Small intestine (tissue), 7 donors: Measurements from ENCODE around the gene ARL17A. TPM values are rescaled to one million over a fixed set of nuclear protein-coding genes. Genes with fewer than 3 reads are reported as not detected.
"Not testable (repeated sequence)": the region's sequence is repeated elsewhere in the genome, so short reads cannot be mapped to it uniquely, and the experiment has no call there.

ENCODE experiments used
- DNase-seq, 2 donors: peaks; one replicate each; pipeline versions ENCODE4 v3.0.0 to v3.0.0-alpha.2; 2013
- FAIRE-seq: peaks from 2 replicates; lab custom pipeline; 2012; peaks lifted over from hg19 to GRCh38; lab: Jason Lieb, UNC
- H3K27ac ChIP-seq, 3 donors: one replicate each; pipeline ENCODE4 v1.5.1; 2013; ENCODE audit warnings: low read length in 2 of 3, mild to moderate bottlenecking in 2 of 3, control low read depth in 1 of 3, inconsistent platforms in 1 of 3, low read depth in 1 of 3, moderate library complexity in 1 of 3
- H3K27me3 ChIP-seq, 3 donors: one replicate each; pipeline ENCODE4 v1.6.1; 2013; ENCODE audit warnings: low read length in 3 of 3, inconsistent platforms in 1 of 3; ENCODE audit not compliant: control insufficient read depth in 3 of 3, insufficient read depth in 3 of 3
- H3K36me3 ChIP-seq, 3 donors: one replicate each; pipeline ENCODE4 v1.6.1; 2013; ENCODE audit warnings: low read length in 3 of 3, inconsistent platforms in 1 of 3, low read depth in 1 of 3, mild to moderate bottlenecking in 1 of 3, moderate library complexity in 1 of 3; ENCODE audit not compliant: control insufficient read depth in 3 of 3, insufficient read depth in 2 of 3
- H3K4me1 ChIP-seq, 3 donors: one replicate each; pipeline ENCODE4 v1.6.1; 2013; ENCODE audit warnings: low read length in 2 of 3, inconsistent platforms in 1 of 3, low read depth in 1 of 3, mild to moderate bottlenecking in 1 of 3, moderate library complexity in 1 of 3; ENCODE audit not compliant: control insufficient read depth in 3 of 3, insufficient read depth in 2 of 3
- H3K4me3 ChIP-seq, 3 donors: one replicate each; pipeline ENCODE4 v1.5.1; 2013; ENCODE audit warnings: low read length in 3 of 3, control low read depth in 1 of 3, inconsistent platforms in 1 of 3, low read depth in 1 of 3, mild to moderate bottlenecking in 1 of 3, moderate library complexity in 1 of 3
- H3K9me3 ChIP-seq, 2 donors: one replicate each; pipeline ENCODE4 v1.6.1; 2013; ENCODE audit warnings: low read depth in 1 of 2, low read length in 1 of 2; ENCODE audit not compliant: control insufficient read depth in 2 of 2, insufficient read depth in 1 of 2
- WGBS, 3 donors: extraction: QIAGEN DNeasy Blood & Tissue Kit; methylation state at CpG; one replicate each; pipeline ENCODE4 v1.1.7; 2013; 5-methylcytosine and 5-hydroxymethylcytosine counted together
- polyA plus RNA-seq, 4 donors: library from polyadenylated mRNA; stranded (reverse) in 3 of 4; unstranded in 1 of 4; fragments of 200-250 nt in 3 of 4; fragments of 120-200 nt in 1 of 4; gene quantifications; one replicate each; pipeline versions ENCODE4 v1.2.1 to v1.2.3, GENCODE V29; 2013
- donor health status: healthy with polysubstance abuse.
- donor health status: control.
- donor health status: control.
- donor health status: Bipolar disorder and iron deficiency.
- donor health status: healthy.

Gene ARL17A
- polyA plus RNA-seq, 4 donors: 0.27 to 23.3 (median 1.9) TPM

- DNase-seq, H3K36me3 ChIP-seq, FAIRE-seq, H3K4me1 ChIP-seq, H3K27me3 ChIP-seq, H3K9me3 ChIP-seq: not testable (repeated sequence)
- WGBS, 3 donors: 10 to 26% (median 12%) methylated on average over 5 to 9 of the region's 18 CpGs
- peak overlapping the region in 1 of 3 donors; percentile 13 for H3K4me3 ChIP-seq
- peak overlapping the region in 1 of 3 donors; percentile 44 for H3K27ac ChIP-seq
Observed at GRCh38 chr17:46580082-46580481, 591 bp upstream of the ARL17A start.

DNA sequence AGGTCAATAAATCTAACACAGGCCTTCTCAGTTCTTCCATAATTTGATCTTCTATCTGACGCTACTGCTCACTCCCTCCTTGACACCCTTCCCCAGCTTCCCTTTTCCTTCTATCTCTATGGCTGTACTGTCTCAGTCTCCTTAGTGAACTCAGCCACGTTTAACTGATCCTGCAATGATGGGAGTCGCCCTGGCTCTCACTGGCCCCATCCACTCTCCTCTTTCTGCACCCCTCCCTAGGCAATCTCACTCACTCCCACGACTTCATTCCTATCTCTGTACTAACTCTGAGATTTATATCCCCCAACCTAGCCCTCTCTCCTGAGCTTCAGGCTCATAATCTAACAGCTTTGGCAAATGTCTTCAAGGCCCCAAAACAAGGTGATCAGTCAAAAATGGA is 7.7 kb downstream of the ARL17A start:
- no CpG with 5 or more reads among the region's 4 CpGs for WGBS, 3 donors
- H3K27ac ChIP-seq, H3K4me3 ChIP-seq, FAIRE-seq, H3K27me3 ChIP-seq, H3K9me3 ChIP-seq, H3K36me3 ChIP-seq, DNase-seq, H3K4me1 ChIP-seq: not testable (repeated sequence)

- H3K36me3 ChIP-seq, H3K9me3 ChIP-seq, DNase-seq, H3K4me3 ChIP-seq, FAIRE-seq, H3K27me3 ChIP-seq, H3K4me1 ChIP-seq, H3K27ac ChIP-seq: not testable (repeated sequence)
- no CpG with 5 or more reads among the region's 1 CpG for whole genome bisulfite sequencing, 3 donors
Observed at GRCh38 chr17:46566980-46567379, 12.5 kb downstream of the ARL17A start.

DNA sequence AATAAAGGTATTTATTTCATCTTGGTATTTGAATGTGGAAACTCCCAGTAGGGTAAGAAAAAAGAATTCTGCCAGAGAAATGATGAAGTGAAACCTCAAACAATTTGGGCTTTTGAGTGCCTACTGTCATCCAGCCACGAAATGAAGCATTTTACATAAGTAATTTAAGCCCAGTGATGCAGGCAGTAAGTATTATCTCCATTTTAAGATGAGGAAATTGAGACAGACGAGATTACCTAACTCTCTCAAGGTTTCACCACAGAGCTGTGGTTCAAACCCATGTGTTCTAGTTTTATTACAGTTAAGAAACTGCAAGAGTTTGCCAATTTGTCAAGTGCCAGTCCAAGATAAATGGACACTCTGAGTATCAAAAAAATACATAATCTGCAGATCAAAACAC is 13.2 kb downstream of the ARL17A start:
- WGBS, 3 donors: no CpG with 5 or more reads among the region's 2 CpGs
- DNase-seq, H3K4me3 ChIP-seq, H3K9me3 ChIP-seq, H3K27me3 ChIP-seq, H3K27ac ChIP-seq, FAIRE-seq, H3K4me1 ChIP-seq, H3K36me3 ChIP-seq: not testable (repeated sequence)

- WGBS, 3 donors: no CpG with 5 or more reads among the region's 3 CpGs
- not testable (repeated sequence) for H3K27ac ChIP-seq, H3K4me3 ChIP-seq, H3K27me3 ChIP-seq, H3K4me1 ChIP-seq, H3K36me3 ChIP-seq, DNase-seq, FAIRE-seq, H3K9me3 ChIP-seq
Observed at GRCh38 chr17:46560048-46560447, 19.4 kb downstream of the ARL17A start.

DNA sequence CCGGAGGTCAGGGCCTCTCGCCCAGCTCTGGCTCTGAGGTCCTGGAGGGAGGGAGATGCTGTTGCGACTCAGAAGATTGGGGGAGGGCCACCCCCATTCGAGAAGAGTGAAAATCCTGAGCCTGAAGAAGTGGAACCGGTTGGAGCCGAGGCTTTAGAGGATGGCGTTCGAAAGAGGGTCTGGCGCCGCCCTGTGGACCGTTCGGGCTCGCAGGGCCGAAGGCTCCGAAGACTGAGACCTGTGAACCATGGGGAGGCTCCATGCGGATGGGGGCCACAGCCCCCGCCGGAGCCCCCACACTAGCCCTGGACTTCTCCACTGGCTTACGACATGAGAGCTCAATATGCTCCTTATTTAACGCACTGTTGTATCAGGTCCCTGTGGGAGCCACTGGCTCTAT is 20.3 kb downstream of the ARL17A start:
- not testable (repeated sequence) for H3K4me1 ChIP-seq, DNase-seq, H3K9me3 ChIP-seq, H3K4me3 ChIP-seq, FAIRE-seq, H3K27me3 ChIP-seq, H3K27ac ChIP-seq, H3K36me3 ChIP-seq
- WGBS, 3 donors: no CpG with 5 or more reads among the region's 20 CpGs

GRCh38 chr17:46548607-46549006 is 30.9 kb downstream of the ARL17A start:
- not testable (repeated sequence) for H3K9me3 ChIP-seq, H3K4me3 ChIP-seq, H3K4me1 ChIP-seq, DNase-seq, H3K27ac ChIP-seq, H3K36me3 ChIP-seq, H3K27me3 ChIP-seq, FAIRE-seq
- 93 to 96% (median 96%) methylated on average over 9 of the region's 10 CpGs for WGBS, 3 donors

GRCh38 chr17:46534716-46535115 is 44.8 kb downstream of the ARL17A start:
- not testable (repeated sequence) for DNase-seq, H3K4me1 ChIP-seq, H3K4me3 ChIP-seq, H3K9me3 ChIP-seq, FAIRE-seq, H3K36me3 ChIP-seq, H3K27ac ChIP-seq, H3K27me3 ChIP-seq
- WGBS, 3 donors: 93 to 96% (median 94%) methylated on average over 15 to 22 of the region's 22 CpGs

DNA sequence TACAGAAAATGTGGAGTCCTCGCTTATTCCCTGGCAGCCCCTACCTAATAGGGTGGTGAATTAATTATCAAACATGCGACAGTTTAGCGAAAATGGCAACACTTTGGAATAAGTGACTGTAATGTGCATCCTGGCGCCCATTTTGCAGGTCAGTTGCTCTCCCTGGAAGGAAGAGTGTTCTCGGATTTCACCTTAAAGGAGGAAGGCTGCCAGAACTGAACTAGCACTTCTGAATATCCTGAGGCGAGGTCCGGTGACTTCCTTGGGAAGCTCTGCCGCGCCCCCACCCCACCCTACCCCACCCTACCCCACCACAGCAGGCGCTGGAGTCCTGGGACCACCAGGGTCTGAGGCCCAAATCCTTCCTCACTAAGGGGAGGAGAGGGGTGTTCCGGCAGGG is 67.3 kb downstream of the ARL17A start, which contains the start of gene LRRC37A2:
Gene LRRC37A2 (plus strand): TSS at position 301 of the 400 bp plus-strand sequence. CDS start 245 bp downstream, outside the sequence.
- not testable (repeated sequence) for FAIRE-seq, H3K4me3 ChIP-seq, H3K36me3 ChIP-seq, H3K9me3 ChIP-seq, H3K4me1 ChIP-seq, DNase-seq, H3K27ac ChIP-seq, H3K27me3 ChIP-seq
- WGBS, 3 donors: 88 to 96% (median 93%) methylated on average over 3 of the region's 11 CpGs
